Measurements from ENCODE around the gene DBNL. TPM values are rescaled to one million over a fixed set of nuclear protein-coding genes. Genes with fewer than 3 reads are reported as not detected.

The DBNL gene
- total and polyA plus RNA-seq, 2 of the 13 experiments (the other 11 are each of a cell fraction or from before 2014, with no cell fraction given), result 20.8 to 35.1 TPM

DNA sequence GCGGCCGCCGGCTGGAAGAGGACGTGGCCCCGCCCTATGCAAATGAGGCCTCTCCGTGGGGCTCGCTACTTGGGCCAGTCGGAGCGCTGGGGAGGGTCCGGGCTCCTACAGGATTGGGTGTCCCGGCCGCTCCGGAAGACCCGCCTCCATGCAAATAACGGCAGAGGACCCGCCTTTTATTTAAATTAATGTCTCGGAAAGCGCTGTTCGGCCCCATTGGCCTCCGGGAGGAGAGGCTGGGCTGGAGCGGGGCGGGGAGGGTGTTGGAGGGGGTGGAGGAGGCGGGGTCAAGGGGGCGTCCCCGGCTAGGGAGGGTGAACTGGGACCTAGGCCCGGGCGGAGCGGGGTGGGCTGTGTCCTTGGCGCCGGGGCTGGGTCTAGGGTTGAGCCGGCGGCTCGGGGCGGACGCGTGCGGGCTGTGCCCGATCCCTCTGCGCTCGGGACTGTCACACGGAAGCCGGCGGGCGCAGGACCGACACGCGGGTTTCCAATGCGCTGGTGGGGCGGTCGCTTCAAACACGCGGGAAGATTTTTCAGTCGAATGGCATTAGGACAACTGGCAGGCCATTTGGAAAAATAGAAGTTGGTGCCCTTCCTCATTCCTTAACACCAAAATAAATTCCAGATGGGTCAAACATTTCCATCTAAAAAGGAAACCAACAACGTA is 38.2 kb downstream of the DBNL start (continued):
- TF ChIP-seq, protein P1, sequence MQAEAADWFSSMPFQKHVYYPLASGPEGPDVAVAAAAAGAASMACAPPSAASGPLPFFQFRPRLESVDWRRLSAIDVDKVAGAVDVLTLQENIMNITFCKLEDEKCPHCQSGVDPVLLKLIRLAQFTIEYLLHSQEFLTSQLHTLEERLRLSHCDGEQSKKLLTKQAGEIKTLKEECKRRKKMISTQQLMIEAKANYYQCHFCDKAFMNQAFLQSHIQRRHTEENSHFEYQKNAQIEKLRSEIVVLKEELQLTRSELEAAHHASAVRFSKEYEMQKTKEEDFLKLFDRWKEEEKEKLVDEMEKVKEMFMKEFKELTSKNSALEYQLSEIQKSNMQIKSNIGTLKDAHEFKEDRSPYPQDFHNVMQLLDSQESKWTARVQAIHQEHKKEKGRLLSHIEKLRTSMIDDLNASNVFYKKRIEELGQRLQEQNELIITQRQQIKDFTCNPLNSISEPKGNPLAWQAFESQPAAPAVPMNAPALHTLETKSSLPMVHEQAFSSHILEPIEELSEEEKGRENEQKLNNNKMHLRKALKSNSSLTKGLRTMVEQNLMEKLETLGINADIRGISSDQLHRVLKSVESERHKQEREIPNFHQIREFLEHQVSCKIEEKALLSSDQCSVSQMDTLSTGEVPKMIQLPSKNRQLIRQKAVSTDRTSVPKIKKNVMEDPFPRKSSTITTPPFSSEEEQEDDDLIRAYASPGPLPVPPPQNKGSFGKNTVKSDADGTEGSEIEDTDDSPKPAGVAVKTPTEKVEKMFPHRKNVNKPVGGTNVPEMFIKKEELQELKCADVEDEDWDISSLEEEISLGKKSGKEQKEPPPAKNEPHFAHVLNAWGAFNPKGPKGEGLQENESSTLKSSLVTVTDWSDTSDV (CRISPR knock-in tag; IDR thresholded peaks at IDR 0.05), result no peak
- TF ChIP-seq, protein P2, sequence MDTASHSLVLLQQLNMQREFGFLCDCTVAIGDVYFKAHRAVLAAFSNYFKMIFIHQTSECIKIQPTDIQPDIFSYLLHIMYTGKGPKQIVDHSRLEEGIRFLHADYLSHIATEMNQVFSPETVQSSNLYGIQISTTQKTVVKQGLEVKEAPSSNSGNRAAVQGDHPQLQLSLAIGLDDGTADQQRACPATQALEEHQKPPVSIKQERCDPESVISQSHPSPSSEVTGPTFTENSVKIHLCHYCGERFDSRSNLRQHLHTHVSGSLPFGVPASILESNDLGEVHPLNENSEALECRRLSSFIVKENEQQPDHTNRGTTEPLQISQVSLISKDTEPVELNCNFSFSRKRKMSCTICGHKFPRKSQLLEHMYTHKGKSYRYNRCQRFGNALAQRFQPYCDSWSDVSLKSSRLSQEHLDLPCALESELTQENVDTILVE (CRISPR knock-in tag; IDR thresholded peaks at IDR 0.05), result no peak
- no peak for TF ChIP-seq NCOA1 (CRISPR knock-in tag; IDR thresholded peaks at IDR 0.05)
- no peak for TF ChIP-seq GATA4 (IDR thresholded peaks at IDR 0.05; ENCODE audit: borderline replicate concordance, low read depth)
- TF ChIP-seq ZNF160 (CRISPR knock-in tag; IDR thresholded peaks at IDR 0.05), result no peak
- TF ChIP-seq, protein P3, sequence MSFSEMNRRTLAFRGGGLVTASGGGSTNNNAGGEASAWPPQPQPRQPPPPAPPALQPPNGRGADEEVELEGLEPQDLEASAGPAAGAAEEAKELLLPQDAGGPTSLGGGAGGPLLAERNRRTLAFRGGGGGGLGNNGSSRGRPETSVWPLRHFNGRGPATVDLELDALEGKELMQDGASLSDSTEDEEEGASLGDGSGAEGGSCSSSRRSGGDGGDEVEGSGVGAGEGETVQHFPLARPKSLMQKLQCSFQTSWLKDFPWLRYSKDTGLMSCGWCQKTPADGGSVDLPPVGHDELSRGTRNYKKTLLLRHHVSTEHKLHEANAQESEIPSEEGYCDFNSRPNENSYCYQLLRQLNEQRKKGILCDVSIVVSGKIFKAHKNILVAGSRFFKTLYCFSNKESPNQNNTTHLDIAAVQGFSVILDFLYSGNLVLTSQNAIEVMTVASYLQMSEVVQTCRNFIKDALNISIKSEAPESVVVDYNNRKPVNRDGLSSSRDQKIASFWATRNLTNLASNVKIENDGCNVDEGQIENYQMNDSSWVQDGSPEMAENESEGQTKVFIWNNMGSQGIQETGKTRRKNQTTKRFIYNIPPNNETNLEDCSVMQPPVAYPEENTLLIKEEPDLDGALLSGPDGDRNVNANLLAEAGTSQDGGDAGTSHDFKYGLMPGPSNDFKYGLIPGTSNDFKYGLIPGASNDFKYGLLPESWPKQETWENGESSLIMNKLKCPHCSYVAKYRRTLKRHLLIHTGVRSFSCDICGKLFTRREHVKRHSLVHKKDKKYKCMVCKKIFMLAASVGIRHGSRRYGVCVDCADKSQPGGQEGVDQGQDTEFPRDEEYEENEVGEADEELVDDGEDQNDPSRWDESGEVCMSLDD (CRISPR knock-in tag; IDR thresholded peaks at IDR 0.05; ENCODE audit: borderline replicate concordance), result no peak
- TF ChIP-seq RFXANK (CRISPR knock-in tag; IDR thresholded peaks at IDR 0.05), result no peak
- TF ChIP-seq, protein P4, sequence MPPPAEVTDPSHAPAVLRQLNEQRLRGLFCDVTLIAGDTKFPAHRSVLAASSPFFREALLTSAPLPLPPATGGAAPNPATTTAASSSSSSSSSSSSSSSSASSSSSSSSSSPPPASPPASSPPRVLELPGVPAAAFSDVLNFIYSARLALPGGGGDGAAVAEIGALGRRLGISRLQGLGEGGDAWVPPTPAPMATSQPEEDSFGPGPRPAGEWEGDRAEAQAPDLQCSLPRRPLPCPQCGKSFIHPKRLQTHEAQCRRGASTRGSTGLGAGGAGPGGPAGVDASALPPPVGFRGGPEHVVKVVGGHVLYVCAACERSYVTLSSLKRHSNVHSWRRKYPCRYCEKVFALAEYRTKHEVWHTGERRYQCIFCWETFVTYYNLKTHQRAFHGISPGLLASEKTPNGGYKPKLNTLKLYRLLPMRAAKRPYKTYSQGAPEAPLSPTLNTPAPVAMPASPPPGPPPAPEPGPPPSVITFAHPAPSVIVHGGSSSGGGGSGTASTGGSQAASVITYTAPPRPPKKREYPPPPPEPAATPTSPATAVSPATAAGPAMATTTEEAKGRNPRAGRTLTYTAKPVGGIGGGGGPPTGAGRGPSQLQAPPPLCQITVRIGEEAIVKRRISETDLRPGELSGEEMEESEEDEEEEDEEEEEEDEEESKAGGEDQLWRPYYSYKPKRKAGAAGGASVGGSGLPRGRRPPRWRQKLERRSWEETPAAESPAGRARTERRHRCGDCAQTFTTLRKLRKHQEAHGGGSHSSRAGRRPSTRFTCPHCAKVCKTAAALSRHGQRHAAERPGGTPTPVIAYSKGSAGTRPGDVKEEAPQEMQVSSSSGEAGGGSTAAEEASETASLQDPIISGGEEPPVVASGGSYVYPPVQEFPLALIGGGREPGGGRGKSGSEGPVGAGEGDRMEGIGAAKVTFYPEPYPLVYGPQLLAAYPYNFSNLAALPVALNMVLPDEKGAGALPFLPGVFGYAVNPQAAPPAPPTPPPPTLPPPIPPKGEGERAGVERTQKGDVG (CRISPR knock-in tag; IDR thresholded peaks at IDR 0.05; ENCODE audit: borderline replicate concordance), result no peak
- no peak for TF ChIP-seq BORCS8-MEF2B (CRISPR knock-in tag; IDR thresholded peaks at IDR 0.05)
- TF ChIP-seq YEATS2 (CRISPR knock-in tag; IDR thresholded peaks at IDR 0.05; ENCODE audit: borderline replicate concordance), result no peak
- no peak for TF ChIP-seq ZSCAN30 (CRISPR knock-in tag; IDR thresholded peaks at IDR 0.05)
- no peak for TF ChIP-seq MLLT10 (CRISPR knock-in tag; IDR thresholded peaks at IDR 0.05)
- no peak for TF ChIP-seq NR3C1 (CRISPR knock-in tag; IDR thresholded peaks at IDR 0.05)
- 0 out of 2 replicates have a peak, but pooled peaks have one; percentile 45 for TF ChIP-seq ZBTB7B (CRISPR knock-in tag; IDR thresholded peaks at IDR 0.05)
- TF ChIP-seq CREB1 (IDR thresholded peaks at IDR 0.05), result no peak
- no peak for TF ChIP-seq CREB1 (CRISPR knock-in tag; IDR thresholded peaks at IDR 0.05)
- no peak for TF ChIP-seq EED (CRISPR knock-in tag; IDR thresholded peaks at IDR 0.05)
- no peak for TF ChIP-seq ZMYM3 (CRISPR knock-in tag; IDR thresholded peaks at IDR 0.05)
- no peak for TF ChIP-seq TEAD2 (CRISPR knock-in tag; IDR thresholded peaks at IDR 0.05)
